ACC112 (cell line): ENCODE results near the gene ECHDC3.

Source experiments
- H2AFZ ChIP-seq: fragments of 200-600 bp; sonication (generic); one replicate; pipeline ENCODE4 v1.6.0; 2017; ENCODE audit warnings: antibody characterized with exemption, low read length; ENCODE audit not compliant: unreplicated experiment
- H3K27ac ChIP-seq: fragments of 200-600 bp; sonication (generic); 2 replicates; pipeline ENCODE4 v1.5.1; 2014; ENCODE audit warnings: low read depth, mild to moderate bottlenecking, antibody characterized with exemption, low read length, moderate library complexity
- H3K27me3 ChIP-seq: fragments of 200-600 bp; sonication (generic); 2 replicates; pipeline ENCODE4 v1.6.1; 2014; ENCODE audit warnings: mild to moderate bottlenecking, antibody characterized with exemption, low read length, moderate library complexity, mixed read lengths; ENCODE audit not compliant: insufficient read depth
- H3K36me3 ChIP-seq: fragments of 200-600 bp; sonication (generic); 2 replicates; pipeline ENCODE4 v1.6.1; 2016; ENCODE audit warnings: mild to moderate bottlenecking, antibody characterized with exemption, low read length, moderate library complexity, mixed read lengths; ENCODE audit not compliant: insufficient read depth
- H3K4me1 ChIP-seq: fragments of 200-600 bp; sonication (generic); one replicate; pipeline ENCODE4 v1.6.1; 2016; ENCODE audit warnings: low read length, mixed read lengths; ENCODE audit not compliant: insufficient read depth, unreplicated experiment, control insufficient read depth
- H3K4me3 ChIP-seq: fragments of 200-600 bp; sonication (generic); 2 replicates; pipeline ENCODE4 v1.5.1; 2014; ENCODE audit warnings: mild to moderate bottlenecking, low read depth, low read length
- H3K79me2 ChIP-seq: fragments of 200-600 bp; sonication (generic); one replicate; pipeline ENCODE4 v1.6.0; 2016; ENCODE audit warnings: low read length; ENCODE audit not compliant: control insufficient read depth, unreplicated experiment, insufficient read depth

The ECHDC3 gene

GRCh38 chr10:11750420-11750819 lies 8.2 kb downstream of the ECHDC3 start:
- Histone ChIP-seq H3K36me3 (no peaks in the 10 kb centered on the region), H2AFZ (no peak overlapping the region), H3K27me3 (no peaks in the 10 kb centered on the region), H3K4me3 (no peak overlapping the region), H3K27ac (no peak overlapping the region), H3K4me1 (no peaks in the 10 kb centered on the region), H3K79me2 (no peaks in the 10 kb centered on the region)

- Histone ChIP-seq H3K36me3 (no peaks in the 10 kb centered on the region), H3K4me1 (peaks cover 3% of the 10 kb centered on the region), H3K4me3 (no peak overlapping the region), H2AFZ (no peak overlapping the region), H3K27ac (no peak overlapping the region), H3K27me3 (no peaks in the 10 kb centered on the region), H3K79me2 (no peaks in the 10 kb centered on the region)
These were observed 12.0 kb downstream of the ECHDC3 start for GRCh38 chr10:11754173-11754572.

GRCh38 chr10:11754620-11755019 lies 12.4 kb downstream of the ECHDC3 start:
- H3K4me3 ChIP-seq: no peak overlapping the region
- no peaks in the 10 kb centered on the region for H3K79me2 ChIP-seq
- H3K27ac ChIP-seq: no peak overlapping the region
- H2AFZ ChIP-seq: no peak overlapping the region
- no peaks in the 10 kb centered on the region for H3K36me3 ChIP-seq
- peaks cover 3% of the 10 kb centered on the region for H3K4me1 ChIP-seq
- H3K27me3 ChIP-seq: no peaks in the 10 kb centered on the region

GRCh38 chr10:11755512-11756263 lies 13.5 kb downstream of the ECHDC3 start:
- Histone ChIP-seq H3K4me1 (peaks cover 3% of the 10 kb centered on the region), H2AFZ (no peak overlapping the region), H3K27me3 (no peaks in the 10 kb centered on the region), H3K4me3 (no peak overlapping the region), H3K79me2 (no peaks in the 10 kb centered on the region), H3K36me3 (no peaks in the 10 kb centered on the region), H3K27ac (no peak overlapping the region)

- H3K27me3 ChIP-seq: no peaks in the 10 kb centered on the region
- peaks cover 3% of the 10 kb centered on the region for H3K4me1 ChIP-seq
- no peaks in the 10 kb centered on the region for H3K36me3 ChIP-seq
- no peak overlapping the region for H3K4me3 ChIP-seq
- H3K27ac ChIP-seq: peak overlapping the region; percentile 67
- no peak overlapping the region for H2AFZ ChIP-seq
- no peaks in the 10 kb centered on the region for H3K79me2 ChIP-seq
These were observed 14.7 kb downstream of the ECHDC3 start for GRCh38 chr10:11756766-11757315.

GRCh38 chr10:11757454-11757820 lies 15.3 kb downstream of the ECHDC3 start:
- Histone ChIP-seq H3K27me3 (no peaks in the 10 kb centered on the region), H2AFZ (peak overlapping the region; percentile 67), H3K79me2 (no peaks in the 10 kb centered on the region), H3K4me1 (peaks cover 3% of the 10 kb centered on the region), H3K27ac (peak overlapping the region; percentile 67), H3K4me3 (no peak overlapping the region), H3K36me3 (no peaks in the 10 kb centered on the region)

GRCh38 chr10:11757821-11758463 lies 15.8 kb downstream of the ECHDC3 start:
- Histone ChIP-seq H3K36me3 (no peaks in the 10 kb centered on the region), H3K79me2 (no peaks in the 10 kb centered on the region), H3K4me1 (peaks cover 3% of the 10 kb centered on the region), H3K27ac (peak overlapping the region; percentile 67), H3K4me3 (no peak overlapping the region), H2AFZ (peak overlapping the region; percentile 67), H3K27me3 (no peaks in the 10 kb centered on the region)

- Histone ChIP-seq H3K79me2 (no peaks in the 10 kb centered on the region), H3K36me3 (no peaks in the 10 kb centered on the region), H3K27me3 (no peaks in the 10 kb centered on the region), H3K4me1 (peaks cover 3% of the 10 kb centered on the region), H3K27ac (no peak overlapping the region), H2AFZ (no peak overlapping the region), H3K4me3 (no peak overlapping the region)
These were observed 16.5 kb downstream of the ECHDC3 start for GRCh38 chr10:11758527-11759236.

GRCh38 chr10:11759347-11759746 lies 17.2 kb downstream of the ECHDC3 start:
- H3K79me2 ChIP-seq: no peaks in the 10 kb centered on the region
- no peak overlapping the region for H2AFZ ChIP-seq
- no peak overlapping the region for H3K27ac ChIP-seq
- no peaks in the 10 kb centered on the region for H3K27me3 ChIP-seq
- peaks cover 3% of the 10 kb centered on the region for H3K4me1 ChIP-seq
- H3K36me3 ChIP-seq: no peaks in the 10 kb centered on the region
- no peak overlapping the region for H3K4me3 ChIP-seq

- H3K4me1 ChIP-seq: peaks cover 3% of the 10 kb centered on the region
- H3K79me2 ChIP-seq: no peaks in the 10 kb centered on the region
- H2AFZ ChIP-seq: no peak overlapping the region
- no peaks in the 10 kb centered on the region for H3K36me3 ChIP-seq
- no peak overlapping the region for H3K4me3 ChIP-seq
- H3K27me3 ChIP-seq: no peaks in the 10 kb centered on the region
- H3K27ac ChIP-seq: no peak overlapping the region
These were observed 18.0 kb downstream of the ECHDC3 start for GRCh38 chr10:11760151-11760550.
